Measurements from ENCODE around the gene KCNG2.

KCNG2 gene

GRCh38 chr18:79769698-79770500 lies 27.8 kb upstream of the KCNG2 start:
- no peak for DNase-seq

- DNase-seq: no peak
Observed at GRCh38 chr18:79770501-79770815, 27.3 kb upstream of the KCNG2 start.

GRCh38 chr18:79770826-79771225 lies 26.9 kb upstream of the KCNG2 start:
- DNase-seq: no peak

- DNase-seq: no peak
Observed at GRCh38 chr18:79771446-79772107, 26.2 kb upstream of the KCNG2 start.

GRCh38 chr18:79772108-79772864 lies 25.5 kb upstream of the KCNG2 start:
- no peak for DNase-seq

GRCh38 chr18:79772865-79773696 lies 24.7 kb upstream of the KCNG2 start:
- no peak for DNase-seq

- no peak for DNase-seq
Observed at GRCh38 chr18:79774111-79774510, 23.6 kb upstream of the KCNG2 start.

- DNase-seq: no peak
Observed at GRCh38 chr18:79775441-79776221, 22.1 kb upstream of the KCNG2 start.

GRCh38 chr18:79776674-79777073 lies 21.1 kb upstream of the KCNG2 start:
- DNase-seq: no peak

- no peak for DNase-seq
Observed at GRCh38 chr18:79778291-79778791, 19.4 kb upstream of the KCNG2 start.

- no peak for DNase-seq
Observed at GRCh38 chr18:79779021-79779699, 18.6 kb upstream of the KCNG2 start.

GRCh38 chr18:79779700-79780190 lies 18.0 kb upstream of the KCNG2 start:
- DNase-seq: no peak

- no peak for DNase-seq
Observed at GRCh38 chr18:79780547-79780946, 17.2 kb upstream of the KCNG2 start.

- no peak for DNase-seq
Observed at GRCh38 chr18:79781331-79781941, 16.3 kb upstream of the KCNG2 start.

GRCh38 chr18:79782566-79783308 lies 15.0 kb upstream of the KCNG2 start:
- no peak for DNase-seq

- DNase-seq: no peak
Observed at GRCh38 chr18:79784071-79784913, 13.4 kb upstream of the KCNG2 start.

- no peak for DNase-seq
Observed at GRCh38 chr18:79784965-79785770, 12.6 kb upstream of the KCNG2 start.

GRCh38 chr18:79785831-79786230 lies 11.9 kb upstream of the KCNG2 start:
- no peak for DNase-seq
